IPS-15b (cell line): ENCODE results near the gene FGFR3.

Experiments used
- H3K27me3 ChIP-seq: one replicate; pipeline ENCODE4 v1.6.1; 2013; ENCODE audit warnings: low read length; ENCODE audit not compliant: control insufficient read depth, insufficient read depth
- H3K36me3 ChIP-seq: one replicate; pipeline ENCODE4 v1.6.1; 2013; ENCODE audit warnings: low read length; ENCODE audit not compliant: control insufficient read depth, insufficient read depth
- H3K4me1 ChIP-seq: one replicate; pipeline ENCODE4 v1.6.1; 2013; ENCODE audit warnings: mild to moderate bottlenecking, low read length; ENCODE audit not compliant: control insufficient read depth, insufficient read depth
- H3K4me3 ChIP-seq: one replicate; pipeline ENCODE4 v1.5.1; 2013; ENCODE audit warnings: low read depth, low read length
- H3K9ac ChIP-seq: one replicate; pipeline ENCODE4 v1.6.1; 2013; ENCODE audit warnings: low read depth, mild to moderate bottlenecking, low read length
- H3K9me3 ChIP-seq: one replicate; pipeline ENCODE4 v1.6.1; 2013; ENCODE audit warnings: mild to moderate bottlenecking, low read length; ENCODE audit not compliant: control insufficient read depth, insufficient read depth

Gene FGFR3

DNA sequence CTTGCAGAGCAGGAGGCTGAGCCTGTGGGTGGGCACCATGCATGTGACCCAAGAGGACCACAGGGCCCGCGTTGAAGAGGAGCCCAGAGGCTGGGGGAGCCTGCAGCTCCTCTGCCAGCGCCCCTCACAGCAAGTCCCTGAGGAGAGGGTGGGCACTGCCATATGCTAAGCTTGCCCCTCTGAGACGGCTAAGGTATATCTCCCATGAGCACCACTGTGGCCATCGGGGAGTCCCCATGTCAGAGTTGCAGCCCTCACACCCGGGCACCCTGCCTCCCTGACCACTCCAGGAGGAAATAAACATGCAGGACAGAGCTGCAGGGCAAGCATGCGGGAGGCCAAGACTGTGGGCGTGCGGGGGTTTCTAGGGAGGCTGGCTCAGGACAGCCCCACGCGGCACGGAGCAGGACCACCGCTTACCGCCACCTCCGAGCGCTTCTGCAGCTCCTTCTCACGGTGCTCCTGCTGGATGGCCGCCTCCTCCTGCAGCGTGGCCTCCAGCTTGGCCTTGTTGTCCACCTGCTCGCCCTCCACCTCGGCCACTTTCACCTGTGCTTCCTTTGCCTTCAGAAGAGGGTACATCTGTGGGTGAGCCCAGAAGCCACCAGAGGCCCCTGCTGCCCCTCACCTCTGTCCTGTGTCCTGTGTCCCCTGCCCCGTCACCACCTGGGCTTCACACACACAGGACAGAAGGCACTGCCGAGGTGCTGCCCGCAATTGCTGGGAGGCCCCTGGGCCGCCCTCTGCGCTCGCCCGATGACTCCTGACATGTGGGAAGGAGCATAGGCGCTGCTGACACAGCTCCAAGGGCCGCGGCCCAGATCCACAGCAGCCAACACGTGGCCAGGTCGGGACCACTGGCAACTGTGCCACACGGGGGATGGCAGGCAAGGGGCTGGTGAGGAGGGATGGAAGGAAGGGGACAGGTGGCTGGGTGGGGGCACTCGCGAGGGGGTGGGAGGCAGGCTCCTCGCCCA, 29.8 kb downstream of the FGFR3 start:
- no peak overlapping the region for H3K9ac ChIP-seq
- H3K9me3 ChIP-seq: no peaks in the 10 kb centered on the region
- no peak overlapping the region for H3K4me3 ChIP-seq
- H3K27me3 ChIP-seq: no peaks in the 10 kb centered on the region
- no peaks in the 10 kb centered on the region for H3K4me1 ChIP-seq
- H3K36me3 ChIP-seq: peaks cover 44% of the 10 kb centered on the region

DNA sequence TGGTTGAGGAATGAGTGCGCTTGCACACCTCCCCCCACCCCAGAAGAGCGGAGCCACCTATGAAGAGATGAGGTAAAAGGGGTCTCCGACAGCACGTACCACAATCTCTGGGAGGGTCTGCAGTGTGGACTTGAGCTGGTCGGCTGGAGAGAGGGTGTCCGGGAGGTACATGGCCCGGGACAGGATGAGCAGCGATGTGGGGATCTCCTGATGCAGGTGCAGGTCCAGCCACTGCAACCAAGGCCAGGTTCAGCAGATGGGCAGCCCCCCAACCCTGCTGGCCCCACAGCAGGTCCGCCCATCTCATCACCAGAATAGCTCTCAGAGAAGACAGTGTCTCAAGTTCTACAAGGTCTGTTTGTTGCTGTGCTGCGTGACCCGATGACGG, 30.4 kb downstream of the FGFR3 start:
- Histone ChIP-seq H3K4me3 (no peak overlapping the region), H3K9ac (no peak overlapping the region), H3K4me1 (no peaks in the 10 kb centered on the region), H3K36me3 (peaks cover 44% of the 10 kb centered on the region), H3K27me3 (no peaks in the 10 kb centered on the region), H3K9me3 (no peaks in the 10 kb centered on the region)

DNA sequence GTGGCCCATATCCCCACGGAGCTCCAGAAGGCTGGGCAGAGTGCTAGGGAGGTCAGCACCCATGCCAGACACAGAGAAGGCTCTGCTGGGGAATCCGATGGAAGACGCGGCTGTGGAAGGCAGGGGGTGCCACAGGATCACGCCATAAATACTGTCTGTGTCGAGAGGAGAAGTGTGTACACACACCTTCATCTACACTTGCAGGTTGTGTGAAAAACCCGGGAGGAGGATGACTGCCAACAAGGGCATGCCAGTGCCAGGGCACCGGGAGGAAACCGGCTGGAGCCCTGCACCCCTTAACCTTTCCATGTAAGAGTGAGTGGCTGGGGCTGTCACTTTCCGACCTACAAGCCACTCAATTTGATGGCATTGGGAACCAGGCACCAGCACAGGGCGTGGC, 31.7 kb downstream of the FGFR3 start:
- no peaks in the 10 kb centered on the region for H3K27me3 ChIP-seq
- no peaks in the 10 kb centered on the region for H3K9me3 ChIP-seq
- peaks cover 40% of the 10 kb centered on the region for H3K36me3 ChIP-seq
- H3K4me3 ChIP-seq: no peak overlapping the region
- no peak overlapping the region for H3K9ac ChIP-seq
- H3K4me1 ChIP-seq: peaks cover 2% of the 10 kb centered on the region

DNA sequence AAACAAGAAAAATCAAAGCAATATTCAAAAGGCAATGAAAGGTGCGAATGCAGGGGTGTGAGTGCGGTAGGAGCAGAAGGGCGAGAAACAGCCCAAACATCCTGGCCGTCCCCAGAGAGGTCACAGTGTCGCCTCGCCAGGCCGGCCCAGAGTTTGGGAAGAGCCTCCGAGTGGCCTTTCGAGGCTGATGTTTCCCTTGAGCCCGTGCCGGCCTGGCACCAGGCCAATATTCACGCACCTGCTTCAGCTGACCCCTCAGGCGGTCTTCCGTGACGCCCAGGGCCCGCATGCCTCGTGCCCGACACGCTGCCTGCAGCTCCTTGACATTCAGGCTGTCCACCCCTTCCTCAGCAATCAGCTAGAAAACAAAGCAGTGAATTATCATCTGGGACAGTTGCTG, 32.2 kb downstream of the FGFR3 start:
- H3K9me3 ChIP-seq: no peaks in the 10 kb centered on the region
- no peak overlapping the region for H3K4me3 ChIP-seq
- H3K36me3 ChIP-seq: peaks cover 38% of the 10 kb centered on the region
- no peak overlapping the region for H3K9ac ChIP-seq
- H3K27me3 ChIP-seq: no peaks in the 10 kb centered on the region
- peaks cover 3% of the 10 kb centered on the region for H3K4me1 ChIP-seq

DNA sequence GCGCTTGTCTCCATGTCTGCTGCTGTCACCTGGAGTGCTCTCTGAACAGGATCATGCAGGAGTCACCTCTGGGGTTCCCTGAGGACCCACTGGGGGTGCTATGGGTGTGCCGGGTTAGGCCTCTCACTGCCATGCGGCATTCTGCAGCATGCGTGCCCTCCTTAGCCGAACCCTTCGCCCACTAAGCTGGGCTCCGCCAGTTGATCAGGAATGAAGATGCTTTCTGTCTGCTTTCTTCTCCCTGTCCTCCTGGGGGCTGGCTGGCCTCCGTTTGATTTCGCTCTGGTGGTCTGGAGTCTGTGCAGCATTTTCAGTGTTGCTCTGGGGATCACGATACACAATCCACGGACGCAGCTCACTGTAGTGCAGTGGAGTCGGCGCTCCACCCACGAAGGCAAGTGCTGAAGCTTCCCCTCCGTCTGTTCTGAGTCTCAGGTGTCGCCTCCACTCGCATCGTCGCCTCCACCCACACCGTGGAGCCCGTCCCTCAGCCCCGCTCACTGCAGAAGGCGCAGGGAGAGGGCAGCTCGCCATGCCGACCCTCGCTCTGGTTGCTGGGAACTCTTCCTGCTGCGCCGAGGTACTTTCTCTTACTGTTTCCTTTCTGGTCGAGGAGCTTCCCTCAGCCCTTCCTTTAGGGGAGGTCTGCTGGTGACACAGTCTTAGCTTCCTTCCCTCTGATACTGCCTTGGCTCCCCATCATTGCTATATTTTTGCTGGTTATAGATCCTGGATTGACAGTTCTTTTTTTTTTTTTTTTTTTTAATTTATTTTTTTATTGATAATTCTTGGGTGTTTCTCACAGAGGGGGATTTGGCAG, 33.6 kb downstream of the FGFR3 start:
- no peaks in the 10 kb centered on the region for H3K27me3 ChIP-seq
- H3K36me3 ChIP-seq: peaks cover 51% of the 10 kb centered on the region
- H3K4me1 ChIP-seq: peaks cover 3% of the 10 kb centered on the region
- H3K9ac ChIP-seq: no peak overlapping the region
- H3K9me3 ChIP-seq: no peaks in the 10 kb centered on the region
- no peak overlapping the region for H3K4me3 ChIP-seq

DNA sequence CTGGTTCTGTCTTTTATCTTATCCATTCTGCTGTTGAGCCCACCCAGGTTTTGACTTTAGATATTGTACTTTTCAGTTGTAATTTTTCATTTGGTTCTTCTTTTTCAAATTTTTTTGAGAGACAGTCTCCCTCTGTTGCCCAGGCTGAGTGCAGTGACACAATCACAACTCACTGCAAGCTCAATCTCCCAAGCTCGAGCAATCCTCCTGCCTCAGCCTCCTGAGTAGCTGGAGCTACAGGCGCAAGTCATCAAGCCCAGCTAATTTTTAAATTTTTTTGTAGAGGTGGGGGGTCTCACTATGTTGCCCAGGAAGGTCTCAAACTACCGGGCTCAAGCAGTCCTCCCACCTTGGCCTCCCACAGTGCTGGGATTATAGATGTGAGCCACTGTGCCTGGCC, 37.1 kb downstream of the FGFR3 start:
- Histone ChIP-seq H3K4me1 (peaks cover 3% of the 10 kb centered on the region), H3K27me3 (no peaks in the 10 kb centered on the region), H3K9me3 (no peaks in the 10 kb centered on the region), H3K9ac (no peak overlapping the region), H3K36me3 (peaks cover 55% of the 10 kb centered on the region), H3K4me3 (no peak overlapping the region)

DNA sequence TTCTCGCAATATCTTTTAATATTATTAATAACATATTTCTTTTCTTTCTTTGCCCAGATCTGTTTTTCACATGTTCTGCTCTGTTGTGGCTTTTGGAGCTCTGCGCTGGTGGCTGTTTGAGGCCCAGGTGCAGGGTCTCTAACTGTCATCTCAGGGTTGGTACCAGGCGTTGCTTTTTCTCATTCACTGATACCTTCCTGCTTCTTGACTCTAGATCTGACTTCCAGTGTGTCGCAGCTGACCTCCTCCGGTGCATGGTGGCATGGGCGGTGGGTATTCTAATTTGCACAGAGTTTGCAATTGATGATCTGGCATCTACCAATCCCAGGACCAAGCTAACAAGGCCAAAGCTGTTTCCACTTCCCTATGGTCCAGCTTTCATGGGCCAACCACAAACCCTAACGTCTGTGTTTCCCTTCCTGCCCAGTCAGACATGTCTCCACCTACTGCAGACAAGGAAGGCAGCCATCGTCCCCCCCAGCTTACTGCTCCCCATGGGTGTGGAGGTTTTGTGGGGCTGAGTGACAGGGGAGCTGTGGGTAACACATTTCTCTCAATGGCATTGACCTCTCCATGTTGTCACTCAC, 37.6 kb downstream of the FGFR3 start:
- peaks cover 3% of the 10 kb centered on the region for H3K4me1 ChIP-seq
- no peak overlapping the region for H3K9ac ChIP-seq
- H3K4me3 ChIP-seq: no peak overlapping the region
- peaks cover 53% of the 10 kb centered on the region for H3K36me3 ChIP-seq
- no peaks in the 10 kb centered on the region for H3K27me3 ChIP-seq
- H3K9me3 ChIP-seq: no peaks in the 10 kb centered on the region

DNA sequence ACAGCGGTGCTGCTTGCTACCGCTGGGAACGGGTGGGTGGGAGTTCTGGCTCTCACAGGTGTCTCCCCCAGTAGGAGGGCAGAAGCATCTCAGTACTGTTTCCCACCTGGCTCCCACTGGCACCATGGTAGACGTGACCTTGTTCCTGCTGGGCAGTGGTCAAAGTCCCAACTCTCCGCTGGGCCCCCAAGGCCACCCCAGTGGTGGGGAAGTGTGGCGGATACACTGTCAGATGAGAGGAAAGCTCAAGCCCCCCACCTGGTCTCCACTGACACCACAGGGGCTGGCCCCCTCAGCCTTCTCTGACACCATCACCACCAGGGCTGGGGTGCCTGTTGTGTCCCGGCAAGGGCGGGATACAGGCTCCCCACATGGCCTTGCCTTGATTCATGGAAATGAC, 38.2 kb downstream of the FGFR3 start:
- H3K4me3 ChIP-seq: no peak overlapping the region
- no peak overlapping the region for H3K9ac ChIP-seq
- no peaks in the 10 kb centered on the region for H3K27me3 ChIP-seq
- peaks cover 3% of the 10 kb centered on the region for H3K4me1 ChIP-seq
- H3K9me3 ChIP-seq: no peaks in the 10 kb centered on the region
- H3K36me3 ChIP-seq: peaks cover 49% of the 10 kb centered on the region

DNA sequence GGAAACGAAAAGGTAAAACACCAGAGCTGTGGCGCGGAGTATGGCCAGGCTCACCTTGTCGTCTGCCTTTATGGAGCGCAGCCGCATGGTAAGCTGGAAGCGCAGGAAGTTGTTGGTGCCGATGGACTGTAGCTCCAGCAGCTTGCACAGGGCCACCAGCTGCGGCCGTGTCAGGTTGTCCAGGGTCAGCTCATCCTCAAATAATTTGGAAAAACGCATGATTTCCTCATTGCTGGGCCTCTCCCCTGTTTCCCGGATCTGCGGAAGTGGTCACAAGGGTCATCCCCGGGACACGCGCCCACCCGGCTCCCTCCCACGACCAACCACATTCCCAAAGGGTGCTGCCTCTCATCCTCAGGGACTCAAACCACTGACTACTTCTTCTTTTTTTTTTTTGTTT, 39.6 kb downstream of the FGFR3 start:
- H3K4me3 ChIP-seq: no peak overlapping the region
- H3K36me3 ChIP-seq: peaks cover 47% of the 10 kb centered on the region

DNA sequence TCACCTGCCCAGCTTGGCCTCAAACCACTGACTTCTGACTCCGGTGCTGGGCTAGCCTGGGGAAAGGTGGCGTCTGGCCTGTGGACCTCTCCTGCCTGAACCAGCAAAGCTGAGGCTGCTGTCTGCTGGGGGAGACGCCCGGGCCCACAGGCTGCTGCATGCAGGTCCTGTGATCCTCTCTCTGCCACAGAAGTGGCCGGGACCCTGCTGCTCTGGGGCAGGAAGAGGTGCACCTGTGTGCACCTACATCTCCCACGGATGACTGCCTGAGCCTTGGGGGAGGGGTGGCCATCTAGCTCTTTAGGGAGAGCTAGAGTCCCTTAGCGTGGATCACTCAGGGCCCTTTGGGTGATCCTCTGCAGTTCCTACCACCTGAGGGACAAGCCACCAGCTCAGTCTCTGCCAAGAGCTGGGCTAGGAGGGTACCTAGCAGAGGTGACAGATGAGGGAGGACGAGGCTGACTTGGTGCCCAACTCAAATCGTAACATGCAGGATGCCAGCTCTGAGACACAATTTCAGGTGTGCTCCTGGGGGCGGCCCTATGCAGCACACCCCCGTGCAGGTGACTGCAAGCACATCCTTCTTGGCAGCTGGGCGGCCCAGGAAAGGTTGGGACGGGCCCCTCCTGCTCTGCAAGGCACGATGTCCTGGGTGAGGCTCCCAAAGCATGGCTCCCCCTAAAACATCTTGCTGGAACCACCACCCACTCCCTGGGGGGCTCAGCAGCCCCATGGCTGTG, 40.4 kb downstream of the FGFR3 start:
- H3K4me1 ChIP-seq: peaks cover 3% of the 10 kb centered on the region
- peaks cover 50% of the 10 kb centered on the region for H3K36me3 ChIP-seq
- H3K9ac ChIP-seq: no peak overlapping the region
- no peak overlapping the region for H3K4me3 ChIP-seq
- H3K27me3 ChIP-seq: no peaks in the 10 kb centered on the region
- no peaks in the 10 kb centered on the region for H3K9me3 ChIP-seq

More for the DNA sequence above, 39.6 kb downstream of the FGFR3 start:
- H3K4me1 ChIP-seq: peaks cover 3% of the 10 kb centered on the region
- no peak overlapping the region for H3K9ac ChIP-seq
- H3K9me3 ChIP-seq: no peaks in the 10 kb centered on the region
- no peaks in the 10 kb centered on the region for H3K27me3 ChIP-seq
